Measurements from ENCODE around the gene MED31.

Gene MED31

DNA sequence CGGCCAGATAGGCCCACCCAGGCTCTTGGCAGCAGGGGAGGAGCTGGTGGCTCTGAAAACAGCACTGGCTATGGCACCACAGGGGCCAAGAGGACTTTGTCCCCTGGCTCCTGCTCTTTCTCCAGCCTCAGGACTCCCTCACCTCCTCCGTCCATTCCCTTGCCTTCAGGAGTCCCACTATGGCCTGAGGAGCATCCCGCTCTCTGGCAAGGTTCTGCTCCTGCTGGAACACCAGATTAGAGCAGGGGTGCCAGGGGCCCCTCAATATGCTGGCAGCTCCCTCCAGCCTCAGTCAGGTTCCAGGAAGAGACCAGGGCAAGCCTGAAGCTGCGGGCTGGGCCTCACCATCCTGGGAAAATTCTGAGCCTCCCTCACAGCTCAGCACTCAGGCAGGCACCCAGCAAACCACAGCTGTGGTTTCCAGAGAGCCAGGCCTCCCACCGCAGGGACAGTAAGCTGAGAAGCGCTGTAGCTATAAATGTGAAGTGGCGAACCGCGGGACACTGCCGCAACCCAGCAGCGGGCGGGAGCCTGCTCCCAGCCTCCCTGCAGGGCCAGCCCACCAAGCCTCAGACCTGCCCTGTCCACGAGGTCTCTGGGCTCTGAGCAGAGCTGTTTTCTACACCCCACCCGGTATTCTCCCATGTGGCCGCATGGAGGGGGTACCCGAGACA, 25.9 kb upstream of the MED31 start:
- Histone ChIP-seq H3K36me3 (no peaks in the 10 kb centered on the region), H3K9me3 (no peaks in the 10 kb centered on the region), H3K27me3 (peaks cover 0 to 35% of the 10 kb centered on the region in 2 donors), H3K4me3 (no peak overlapping the region), H3K4me1 (no peaks in the 10 kb centered on the region), H3K27ac (no peak overlapping the region)
- intact Hi-C loops (cut with DNase I; ENCODE audit: low total_unique reads) = no loop called here
- TF ChIP-seq, protein P1, sequence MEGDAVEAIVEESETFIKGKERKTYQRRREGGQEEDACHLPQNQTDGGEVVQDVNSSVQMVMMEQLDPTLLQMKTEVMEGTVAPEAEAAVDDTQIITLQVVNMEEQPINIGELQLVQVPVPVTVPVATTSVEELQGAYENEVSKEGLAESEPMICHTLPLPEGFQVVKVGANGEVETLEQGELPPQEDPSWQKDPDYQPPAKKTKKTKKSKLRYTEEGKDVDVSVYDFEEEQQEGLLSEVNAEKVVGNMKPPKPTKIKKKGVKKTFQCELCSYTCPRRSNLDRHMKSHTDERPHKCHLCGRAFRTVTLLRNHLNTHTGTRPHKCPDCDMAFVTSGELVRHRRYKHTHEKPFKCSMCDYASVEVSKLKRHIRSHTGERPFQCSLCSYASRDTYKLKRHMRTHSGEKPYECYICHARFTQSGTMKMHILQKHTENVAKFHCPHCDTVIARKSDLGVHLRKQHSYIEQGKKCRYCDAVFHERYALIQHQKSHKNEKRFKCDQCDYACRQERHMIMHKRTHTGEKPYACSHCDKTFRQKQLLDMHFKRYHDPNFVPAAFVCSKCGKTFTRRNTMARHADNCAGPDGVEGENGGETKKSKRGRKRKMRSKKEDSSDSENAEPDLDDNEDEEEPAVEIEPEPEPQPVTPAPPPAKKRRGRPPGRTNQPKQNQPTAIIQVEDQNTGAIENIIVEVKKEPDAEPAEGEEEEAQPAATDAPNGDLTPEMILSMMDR (IDR thresholded peaks at IDR 0.05) = no peak
- no peak for DNase-seq

DNA sequence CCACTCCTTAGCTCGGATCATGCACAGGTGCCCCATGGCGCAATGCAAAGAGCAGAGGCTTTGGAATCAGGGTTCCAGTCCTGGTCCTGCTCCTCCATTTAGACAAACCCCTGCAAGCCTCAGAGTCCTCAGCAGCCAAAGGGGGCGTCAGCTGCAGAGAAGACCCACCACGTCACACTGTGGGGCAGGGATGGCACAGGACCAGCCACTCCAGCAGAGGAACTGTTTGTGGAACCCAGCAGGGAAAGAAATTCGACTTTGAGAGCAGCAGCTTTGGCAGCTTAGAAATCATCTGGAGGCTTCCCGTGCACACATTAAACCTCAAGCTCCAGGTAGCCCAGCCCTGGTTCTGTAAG, 25.4 kb upstream of the MED31 start:
- TF ChIP-seq, protein P1 (IDR thresholded peaks at IDR 0.05) = no peak
- H3K9me3 ChIP-seq = no peaks in the 10 kb centered on the region
- intact Hi-C loops (cut with DNase I; ENCODE audit: low total_unique reads) = no loop called here
- H3K27ac ChIP-seq = no peak overlapping the region
- no peaks in the 10 kb centered on the region for H3K36me3 ChIP-seq
- peaks cover 0 to 35% of the 10 kb centered on the region in 2 donors for H3K27me3 ChIP-seq
- DNase-seq = no peak
- H3K4me3 ChIP-seq = no peak overlapping the region
- no peaks in the 10 kb centered on the region for H3K4me1 ChIP-seq

DNA sequence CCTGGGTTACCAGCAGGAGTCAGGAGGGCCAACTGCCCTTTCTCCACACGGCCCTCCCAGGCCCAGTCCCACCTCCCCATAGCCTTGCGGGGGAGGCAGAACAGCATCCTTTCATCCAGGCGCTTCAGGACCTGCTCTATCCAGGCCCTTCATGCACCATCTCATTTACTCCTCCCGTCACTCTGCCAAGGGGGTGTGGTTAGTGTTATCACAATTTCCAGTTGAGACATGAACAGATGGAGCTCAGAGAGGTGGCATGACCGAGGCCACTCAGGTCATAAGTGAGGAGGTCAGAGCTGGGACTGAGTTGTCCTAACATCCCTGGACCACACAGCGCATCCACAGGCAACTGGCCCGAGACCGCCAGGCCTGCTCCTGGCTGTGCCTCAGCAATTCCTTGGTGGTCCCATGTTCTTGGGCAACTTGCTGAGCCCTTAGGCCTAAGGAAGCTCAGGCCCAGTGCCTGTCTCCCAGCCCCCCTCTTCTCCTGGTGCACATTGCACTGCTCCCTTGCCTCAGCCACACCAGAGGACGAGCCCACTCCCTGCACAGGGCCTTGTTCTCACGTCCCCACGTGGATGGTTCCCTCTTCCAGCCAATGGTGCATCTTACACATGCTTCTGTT, 23.9 kb upstream of the MED31 start:
- no peak overlapping the region for H3K27ac ChIP-seq

DNA sequence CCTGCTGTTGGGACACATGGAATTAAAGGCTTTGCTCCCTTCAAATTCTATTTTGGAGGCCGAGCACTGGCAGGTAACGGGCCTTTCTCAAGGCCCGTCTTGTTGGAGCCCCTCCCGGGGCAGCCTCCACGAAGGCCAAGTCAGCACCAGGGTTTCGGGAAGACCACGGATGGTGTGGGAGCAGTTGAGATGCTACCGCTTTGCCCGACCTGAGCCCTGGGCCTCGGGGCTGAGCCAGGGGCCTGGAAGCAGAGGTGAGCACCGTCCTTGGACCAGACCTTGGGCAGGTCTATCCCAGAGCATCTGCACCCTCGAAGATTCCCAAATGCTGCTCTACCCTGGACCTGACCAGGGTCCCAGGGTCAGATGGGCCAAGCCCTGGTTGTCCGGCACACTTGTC, 23.2 kb upstream of the MED31 start:
- intact Hi-C loops (cut with DNase I; ENCODE audit: low total_unique reads) = no loop called here
- no peaks in the 10 kb centered on the region for H3K4me1 ChIP-seq
- no peaks in the 10 kb centered on the region for H3K9me3 ChIP-seq
- TF ChIP-seq, protein P1 (IDR thresholded peaks at IDR 0.05) = no peak
- H3K4me3 ChIP-seq = no peak overlapping the region
- H3K27me3 ChIP-seq = peaks cover 0 to 48% of the 10 kb centered on the region in 2 donors
- H3K27ac ChIP-seq = no peak overlapping the region
- no peak for DNase-seq
- H3K36me3 ChIP-seq = no peaks in the 10 kb centered on the region

More for the DNA sequence above, 23.9 kb upstream of the MED31 start:
- no peak for DNase-seq
- Histone ChIP-seq H3K36me3 (no peaks in the 10 kb centered on the region), H3K9me3 (no peaks in the 10 kb centered on the region), H3K4me3 (no peak overlapping the region), H3K27me3 (peaks cover 0 to 49% of the 10 kb centered on the region in 2 donors), H3K4me1 (no peaks in the 10 kb centered on the region)
- TF ChIP-seq, protein P1 (IDR thresholded peaks at IDR 0.05) = no peak
- intact Hi-C loops (cut with DNase I; ENCODE audit: low total_unique reads) = no loop called here

DNA sequence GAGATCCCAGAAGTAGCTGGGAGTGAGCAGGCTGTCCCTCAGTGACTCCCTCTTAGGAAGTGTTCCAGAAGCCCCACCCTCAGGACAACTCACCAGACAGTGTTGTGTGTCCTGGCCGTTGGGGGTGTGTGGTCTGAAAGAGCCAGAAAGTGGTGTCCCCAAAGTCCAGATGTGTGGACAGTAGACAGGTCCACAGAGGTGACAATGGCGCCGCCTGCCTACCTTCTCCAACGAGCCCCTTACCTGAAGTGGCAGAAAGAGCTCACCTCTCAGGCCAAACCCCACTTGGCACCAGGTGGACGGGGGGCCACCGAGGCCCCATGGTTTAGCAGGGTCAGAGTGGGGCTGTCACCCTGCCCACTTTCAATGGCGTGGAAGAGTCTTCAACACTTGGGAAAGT, 20.0 kb upstream of the MED31 start:
- no peaks in the 10 kb centered on the region for H3K36me3 ChIP-seq
- no peak for DNase-seq
- H3K9me3 ChIP-seq = no peaks in the 10 kb centered on the region
- H3K27ac ChIP-seq = no peak overlapping the region
- no peaks in the 10 kb centered on the region for H3K4me1 ChIP-seq
- TF ChIP-seq, protein P1 (IDR thresholded peaks at IDR 0.05) = no peak
- intact Hi-C loops (cut with DNase I; ENCODE audit: low total_unique reads) = no loop called here
- peaks cover 0 to 46% of the 10 kb centered on the region in 2 donors for H3K27me3 ChIP-seq
- no peak overlapping the region for H3K4me3 ChIP-seq
